ENCODE measurements around the gene ABI3. TPM values are rescaled to one million over a fixed set of nuclear protein-coding genes. Genes with fewer than 3 reads are reported as not detected.

ABI3 gene
- total RNA-seq, 1 experiment from 2014 or later = not detected

DNA sequence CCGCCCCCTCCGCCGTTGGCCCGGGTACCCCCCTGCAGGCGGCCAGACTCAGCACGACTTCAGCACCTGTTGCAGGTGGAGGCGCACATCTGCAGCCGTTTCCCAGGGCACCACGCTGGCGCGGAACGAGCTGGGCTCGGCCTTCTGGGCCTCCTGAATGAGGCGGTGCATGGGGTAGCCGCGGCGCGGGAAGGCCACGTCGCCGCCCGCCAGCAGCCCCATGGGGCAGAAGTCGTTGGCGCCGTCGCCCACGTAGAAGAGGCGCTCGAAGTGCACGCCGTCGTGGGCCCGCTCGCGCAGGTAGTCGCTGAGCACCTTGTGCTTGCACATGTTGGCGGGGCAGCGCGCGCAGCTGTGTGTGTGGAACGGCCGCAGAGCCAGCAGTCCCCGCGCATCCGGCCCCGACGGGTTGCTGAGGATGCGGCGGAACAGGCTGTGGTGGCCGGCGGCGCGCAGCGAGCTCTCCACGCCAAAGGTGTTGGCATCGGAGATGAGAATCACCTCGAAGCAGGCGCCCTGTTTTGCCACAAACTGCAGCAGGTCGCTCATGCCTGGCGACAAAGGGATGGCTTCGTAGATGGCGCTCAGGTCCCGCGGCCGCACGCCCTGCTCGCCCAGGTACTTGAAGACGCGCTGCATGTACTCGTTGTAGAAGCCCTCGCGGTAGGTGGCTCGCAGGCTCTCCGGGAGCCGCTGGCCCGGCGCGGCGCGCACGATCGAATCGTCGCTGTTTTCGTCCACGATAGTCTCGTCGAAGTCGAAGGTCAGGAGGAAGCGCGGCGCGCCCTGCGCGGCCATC lies 13.9 kb downstream of the ABI3 start:
- Histone ChIP-seq H3K4me3 (no peak overlapping the region), H3K27me3 (ENCODE audit: insufficient read depth, low read depth) (peaks cover 19% of the 10 kb centered on the region; the same call in 1 of the 2 replicates), H3K9me3 (ENCODE audit: insufficient read depth, low read depth) (no peaks in the 10 kb centered on the region), H3K79me2 (ENCODE audit: low read depth) (no peaks in the 10 kb centered on the region), H3K27ac (no peak overlapping the region), H2AFZ (no peak overlapping the region), H3K36me3 (ENCODE audit: low read depth) (no peaks in the 10 kb centered on the region), H3F3A (ENCODE audit: insufficient read depth, low read depth) (no peaks in the 10 kb centered on the region), H3K4me1 (replicated peaks; ENCODE audit: insufficient read depth) (peaks cover 12% of the 10 kb centered on the region), H4K20me1 (ENCODE audit: insufficient read depth) (no peaks in the 10 kb centered on the region), H3K4me2 (peak overlapping the region; percentile 62), H3K9me2 (ENCODE audit: insufficient read depth) (no peaks in the 10 kb centered on the region)
- intact Hi-C loops (cut with micrococcal nuclease; ENCODE audit: unreplicated experiment) = no loop called here
- POLR2A ChIA-PET (ENCODE audit: unreplicated experiment) = no interaction called here
- peak in 1 of 2 experiments; percentile 20 for DNase-seq
- TF ChIP-seq, protein P1, sequence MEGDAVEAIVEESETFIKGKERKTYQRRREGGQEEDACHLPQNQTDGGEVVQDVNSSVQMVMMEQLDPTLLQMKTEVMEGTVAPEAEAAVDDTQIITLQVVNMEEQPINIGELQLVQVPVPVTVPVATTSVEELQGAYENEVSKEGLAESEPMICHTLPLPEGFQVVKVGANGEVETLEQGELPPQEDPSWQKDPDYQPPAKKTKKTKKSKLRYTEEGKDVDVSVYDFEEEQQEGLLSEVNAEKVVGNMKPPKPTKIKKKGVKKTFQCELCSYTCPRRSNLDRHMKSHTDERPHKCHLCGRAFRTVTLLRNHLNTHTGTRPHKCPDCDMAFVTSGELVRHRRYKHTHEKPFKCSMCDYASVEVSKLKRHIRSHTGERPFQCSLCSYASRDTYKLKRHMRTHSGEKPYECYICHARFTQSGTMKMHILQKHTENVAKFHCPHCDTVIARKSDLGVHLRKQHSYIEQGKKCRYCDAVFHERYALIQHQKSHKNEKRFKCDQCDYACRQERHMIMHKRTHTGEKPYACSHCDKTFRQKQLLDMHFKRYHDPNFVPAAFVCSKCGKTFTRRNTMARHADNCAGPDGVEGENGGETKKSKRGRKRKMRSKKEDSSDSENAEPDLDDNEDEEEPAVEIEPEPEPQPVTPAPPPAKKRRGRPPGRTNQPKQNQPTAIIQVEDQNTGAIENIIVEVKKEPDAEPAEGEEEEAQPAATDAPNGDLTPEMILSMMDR (conservative IDR thresholded peaks at IDR 0.05) = no peak
- no peak for TF ChIP-seq EZH2 (IDR thresholded peaks at IDR 0.05; ENCODE audit: low read depth)
- BruUV-seq (replicated peaks) = no TSS peak
- CTCF ChIA-PET = interaction anchor here (0.5 to 0.8 kb wide), 3 partner anchors 15 to 66 kb away, joined by 3 read pairs; no protein-coding TSS in a partner anchor

GRCh38 chr17:49224997-49225337 lies 14.5 kb downstream of the ABI3 start:
- H3F3A ChIP-seq (ENCODE audit: insufficient read depth, low read depth) = no peaks in the 10 kb centered on the region
- no peaks in the 10 kb centered on the region for H3K9me3 ChIP-seq (ENCODE audit: insufficient read depth, low read depth)
- POLR2A ChIA-PET (ENCODE audit: unreplicated experiment) = no interaction called here
- H3K4me3 ChIP-seq = no peak overlapping the region
- H4K20me1 ChIP-seq (ENCODE audit: insufficient read depth) = no peaks in the 10 kb centered on the region
- no peak overlapping the region for H3K4me2 ChIP-seq
- H3K9me2 ChIP-seq (ENCODE audit: insufficient read depth) = no peaks in the 10 kb centered on the region
- peaks cover 13% of the 10 kb centered on the region for H3K4me1 ChIP-seq (replicated peaks; ENCODE audit: insufficient read depth)
- no TSS peak for BruUV-seq (replicated peaks)
- H2AFZ ChIP-seq = no peak overlapping the region
- no peak overlapping the region for H3K27ac ChIP-seq
- CTCF ChIA-PET = no interaction called here
- H3K79me2 ChIP-seq (ENCODE audit: low read depth) = no peaks in the 10 kb centered on the region
- no peak for TF ChIP-seq EZH2 (IDR thresholded peaks at IDR 0.05; ENCODE audit: low read depth)
- TF ChIP-seq, protein P1 (conservative IDR thresholded peaks at IDR 0.05) = no peak
- peaks cover 25% of the 10 kb centered on the region; the same call in 1 of the 2 replicates for H3K27me3 ChIP-seq (ENCODE audit: insufficient read depth, low read depth)
- DNase-seq = no peak
- intact Hi-C loops (cut with micrococcal nuclease; ENCODE audit: unreplicated experiment) = loop anchor here (5.0 kb wide), 4 partner anchors 33 to 188 kb away; no protein-coding TSS in a partner anchor
- no peaks in the 10 kb centered on the region for H3K36me3 ChIP-seq (ENCODE audit: low read depth)

DNA sequence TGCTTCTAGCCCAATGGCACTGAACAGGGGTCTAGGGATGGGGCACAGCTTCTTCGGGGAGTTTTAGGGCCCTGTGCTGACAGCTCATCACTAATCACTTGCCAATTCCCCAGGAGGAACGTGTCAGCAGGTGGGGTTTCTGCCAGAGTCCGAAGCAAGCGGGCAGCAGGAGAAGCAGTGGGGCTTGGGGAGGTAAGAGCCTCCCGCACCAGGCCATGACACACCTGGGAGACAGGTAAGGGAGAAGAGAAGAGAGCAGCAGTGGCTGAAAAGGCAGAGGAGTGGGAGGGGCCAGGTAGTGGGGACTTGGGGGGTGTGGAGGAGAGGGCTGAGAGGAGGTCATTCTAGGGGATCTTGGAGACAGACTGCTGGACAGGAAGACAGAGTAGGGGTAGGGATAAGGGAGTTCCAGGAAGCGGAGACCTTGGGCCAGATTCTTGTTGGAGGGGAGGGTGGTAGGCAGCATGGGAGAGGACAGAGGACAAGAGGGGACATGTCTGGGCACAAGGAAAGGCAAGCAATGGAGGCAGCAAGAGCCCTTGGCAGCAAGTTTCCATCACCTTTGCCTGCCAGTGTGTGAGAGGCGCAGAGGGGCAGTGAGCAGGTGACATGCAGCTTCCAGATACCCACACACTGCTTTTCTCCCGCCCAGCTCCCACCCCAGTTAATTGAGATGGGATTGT lies 15.2 kb downstream of the ABI3 start:
- Histone ChIP-seq H3K36me3 (ENCODE audit: low read depth) (no peaks in the 10 kb centered on the region), H3K9me2 (ENCODE audit: insufficient read depth) (no peaks in the 10 kb centered on the region), H3K4me3 (no peak overlapping the region), H3K27me3 (ENCODE audit: insufficient read depth, low read depth) (peaks cover 25% of the 10 kb centered on the region; the same call in 1 of the 2 replicates), H3K27ac (no peak overlapping the region), H2AFZ (no peak overlapping the region), H3K4me2 (no peak overlapping the region), H3K4me1 (replicated peaks; ENCODE audit: insufficient read depth) (peaks cover 13% of the 10 kb centered on the region), H4K20me1 (ENCODE audit: insufficient read depth) (no peaks in the 10 kb centered on the region), H3K79me2 (ENCODE audit: low read depth) (no peaks in the 10 kb centered on the region), H3F3A (ENCODE audit: insufficient read depth, low read depth) (no peaks in the 10 kb centered on the region), H3K9me3 (ENCODE audit: insufficient read depth, low read depth) (no peaks in the 10 kb centered on the region)
- no peak for TF ChIP-seq EZH2 (IDR thresholded peaks at IDR 0.05; ENCODE audit: low read depth)
- TF ChIP-seq, protein P1 (conservative IDR thresholded peaks at IDR 0.05) = no peak
- no TSS peak for BruUV-seq (replicated peaks)
- POLR2A ChIA-PET (ENCODE audit: unreplicated experiment) = interaction anchor here (0.9 kb wide), 1 partner anchor 464 kb away, joined by 6 read pairs; no protein-coding TSS in a partner anchor
- intact Hi-C loops (cut with micrococcal nuclease; ENCODE audit: unreplicated experiment) = loop anchor here (5.0 kb wide), 4 partner anchors 33 to 188 kb away; no protein-coding TSS in a partner anchor
- CTCF ChIA-PET = no interaction called here
- DNase-seq = no peak

Measured in PC-9 (cell line).